Pancreas (tissue), 10 donors: ENCODE measurements around the gene BMP4. TPM values are rescaled to one million over a fixed set of nuclear protein-coding genes. Genes with fewer than 3 reads are reported as not detected.

Source experiments
- ATAC-seq, 4 donors: fragments of 200-7000 bp; cut with Tn5 transposase; one replicate each; pipeline versions ENCODE4 v1.8.0 to v1.9.1; 2020; ENCODE audit warnings: mild to moderate bottlenecking in 4 of 4, moderate library complexity in 4 of 4
- DNase-seq, 6 donors: peaks; one replicate each; pipeline ENCODE4 v3.0.0-alpha.2; 2020
- FAIRE-seq: peaks from 2 replicates; lab custom pipeline; 2012; peaks lifted over from hg19 to GRCh38; lab: Jason Lieb, UNC
- H3K27ac ChIP-seq, 4 donors: fragments of 200-600 bp; sonication (generic); 1 replicate in 3 of 4; 2 replicates in 1 of 4; pipeline versions ENCODE4 v1.5.0 to v1.8.0; 2020
- H3K27me3 ChIP-seq, 4 donors: fragments of 200-600 bp; one replicate each; pipeline ENCODE4 v1.8.0; 2021
- H3K36me3 ChIP-seq, 3 donors: fragments of 200-600 bp; sonication (generic) in 1 of 3; one replicate each; pipeline versions ENCODE4 v1.5.0 to v1.8.0; 2020 to 2021
- H3K4me1 ChIP-seq, 3 donors: fragments of 200-600 bp; one replicate each; pipeline ENCODE4 v1.8.0; 2021
- H3K4me3 ChIP-seq, 4 donors: fragments of 200-600 bp; sonication (generic) in 2 of 4; one replicate each; pipeline versions ENCODE4 v1.5.0 to v1.8.0; 2020 to 2021
- H3K9me3 ChIP-seq, 4 donors: fragments of 200-600 bp; one replicate each; pipeline ENCODE4 v1.8.0; 2021
- CTCF ChIP-seq, 4 donors: fragments of 200-600 bp; sonication (generic) in 3 of 4; IDR thresholded peaks; one replicate each; pipeline versions ENCODE4 v1.5.0 to v1.8.0; 2021; ENCODE audit warnings: antibody characterized with exemption in 4 of 4
- WGBS, 2 donors: extraction: QIAGEN DNeasy Blood & Tissue Kit; methylation state at CpG; one replicate each; pipeline ENCODE4 v1.1.7; 2013; 5-methylcytosine and 5-hydroxymethylcytosine counted together
- intact Hi-C, 3 donors: fragments of 100-400 bp; cut with DNase I; formaldehyde crosslinking; loops; one replicate each; pipeline versions ENCODE4 v1.11.1 to v1.14.2; 2022
- polyA plus RNA-seq, 2 donors: library from polyadenylated mRNA; stranded (reverse); fragments of 200-250 nt; gene quantifications; one replicate each; pipeline ENCODE4 v1.2.3, GENCODE V29; 2013
- total RNA-seq, 6 donors: library from RNA; stranded (reverse); fragmentation: NEBNext Ultra II Directional in 4 of 6; extraction: Animal tissue kit (Norgen Biotek cat#: 25700) in 4 of 6; gene quantifications; one replicate each; pipeline versions ENCODE4 v1.2.1 to v1.2.4, GENCODE V29; 2021 to 2023
- donor health status: healthy with polysubstance abuse.
- donor health status: DM: no; HTN: no; CAD: no; lungs with moderate emphysema.
- donor health status: DM: no; HTN: no; CAD: no.
- donor health status: control.
- donor health status: control.
- donor health status: Bipolar disorder and iron deficiency.
- donor health status: DM: yes; HTN: yes; CAD: no.
- donor health status: DM: no; HTN: no; CAD: no.
- donor health status: DM: no; HTN: no; CAD: no.
- donor health status: DM: yes; HTN: yes; CAD: no.

Gene BMP4
- total and polyA plus RNA-seq, 8 donors = 0.59 to 4.6 (median 1.9) TPM

- no peak for TF ChIP-seq CTCF (IDR thresholded peaks at IDR 0.05)
- FAIRE-seq = no peak
- Histone ChIP-seq H3K27ac (no peak overlapping the region), H3K9me3 (no peaks in the 10 kb centered on the region), H3K4me1 (no peaks in the 10 kb centered on the region), H3K4me3 (no peak overlapping the region), H3K27me3 (no peaks in the 10 kb centered on the region), H3K36me3 (no peaks in the 10 kb centered on the region)
- no peak for ATAC-seq
- intact Hi-C loops = no loop called here
- no peak for DNase-seq
- 64 to 79% methylated on average over 5 of the region's 5 CpGs for whole genome bisulfite sequencing, 2 donors
Observed at GRCh38 chr14:53975444-53975843, 18.8 kb upstream of the BMP4 start.

GRCh38 chr14:53971521-53971920 is 14.9 kb upstream of the BMP4 start:
- no peak overlapping the region for H3K4me3 ChIP-seq
- 40 to 59% methylated on average over 4 of the region's 4 CpGs for WGBS, 2 donors
- no peaks in the 10 kb centered on the region for H3K4me1 ChIP-seq
- TF ChIP-seq CTCF (IDR thresholded peaks at IDR 0.05) = no peak
- ATAC-seq = no peak
- intact Hi-C loops = no loop called here
- H3K9me3 ChIP-seq = no peaks in the 10 kb centered on the region
- H3K27me3 ChIP-seq = no peaks in the 10 kb centered on the region
- no peaks in the 10 kb centered on the region for H3K36me3 ChIP-seq
- FAIRE-seq = no peak
- H3K27ac ChIP-seq = no peak overlapping the region
- no peak for DNase-seq

GRCh38 chr14:53969326-53969725 is 12.7 kb upstream of the BMP4 start:
- DNase-seq (no peak), ATAC-seq (no peak), FAIRE-seq (no peak)
- no peaks in the 10 kb centered on the region for H3K9me3 ChIP-seq
- no peak overlapping the region for H3K27ac ChIP-seq
- no peaks in the 10 kb centered on the region for H3K36me3 ChIP-seq
- intact Hi-C loops = no loop called here
- peaks cover 0 to 4% (median 0%) of the 10 kb centered on the region in 4 donors for H3K27me3 ChIP-seq
- TF ChIP-seq CTCF (IDR thresholded peaks at IDR 0.05) = no peak
- H3K4me3 ChIP-seq = no peak overlapping the region
- H3K4me1 ChIP-seq = no peaks in the 10 kb centered on the region

GRCh38 chr14:53968726-53969125 is 12.1 kb upstream of the BMP4 start:
- FAIRE-seq (no peak), ATAC-seq (no peak), DNase-seq (no peak)
- H3K9me3 ChIP-seq = no peaks in the 10 kb centered on the region
- no peaks in the 10 kb centered on the region for H3K4me1 ChIP-seq
- no peak overlapping the region for H3K27ac ChIP-seq
- intact Hi-C loops = no loop called here
- no peak overlapping the region for H3K4me3 ChIP-seq
- no peaks in the 10 kb centered on the region for H3K36me3 ChIP-seq
- no peak for TF ChIP-seq CTCF (IDR thresholded peaks at IDR 0.05)
- H3K27me3 ChIP-seq = peaks cover 0 to 8% (median 0%) of the 10 kb centered on the region in 4 donors
- 87 to 93% methylated on average over 3 of the region's 3 CpGs for WGBS, 2 donors

- Histone ChIP-seq H3K36me3 (no peaks in the 10 kb centered on the region), H3K4me1 (peaks cover 0 to 5% (median 0%) of the 10 kb centered on the region in 3 donors), H3K27me3 (peaks cover 0 to 8% (median 0%) of the 10 kb centered on the region in 4 donors), H3K9me3 (no peaks in the 10 kb centered on the region), H3K27ac (no peak overlapping the region), H3K4me3 (no peak overlapping the region)
- no peak for TF ChIP-seq CTCF (IDR thresholded peaks at IDR 0.05)
- no peak for FAIRE-seq
- 29 to 34% methylated on average over 2 of the region's 2 CpGs for WGBS, 2 donors
- no peak for DNase-seq
- no peak for ATAC-seq
- intact Hi-C loops = no loop called here
Observed at GRCh38 chr14:53967606-53968005, 11.0 kb upstream of the BMP4 start.
